IMR-90 (cell line): ENCODE measurements around the gene TCF20. TPM values are rescaled to one million over a fixed set of nuclear protein-coding genes. Genes with fewer than 3 reads are reported as not detected.

Experiments used
- ATAC-seq: fragments of 200-7000 bp; cut with Tn5 transposase; 2 replicates; pipeline ENCODE4 v1.9.1; 2020; ENCODE audit warnings: low read depth, mild to moderate bottlenecking, moderate library complexity
- BruUV-seq: library from RNA; stranded (reverse); fragments of 400-500 nt; replicated peaks from 2 replicates; lab custom pipeline; 2021; lab: Mats Ljungman, UMichigan
- CTCF ChIA-PET: fragments of 300-600 bp; formaldehyde crosslinking; extraction: SDS; loops from one replicate; lab custom pipeline; 2021; ENCODE audit warnings: antibody characterized with exemption; lab: Yijun Ruan, JAX
- POLR2A ChIA-PET: fragments of 300-600 bp; sonication (Branson Sonifier 250); formaldehyde crosslinking; loops from one replicate; lab custom pipeline; 2022; ENCODE audit warnings: antibody characterized with exemption; ENCODE audit not compliant: unreplicated experiment; lab: Charles Lee
- DNase-seq: peaks from one replicate; pipeline ENCODE4 v3.0.0; 2013
- H2AFZ ChIP-seq: replicated peaks from 2 replicates; pipeline ENCODE3; 2013; ENCODE audit warnings: low read length, mild to moderate bottlenecking; ENCODE audit not compliant: poor library complexity
- H2AK5ac ChIP-seq: 2 replicates; pipeline ENCODE4 v1.6.1; 2013; ENCODE audit warnings: low read depth, low read length, inconsistent platforms
- H2AK9ac ChIP-seq: replicated peaks from 2 replicates; pipeline ENCODE3; 2013; ENCODE audit warnings: mild to moderate bottlenecking, low read depth, low read length, moderate library complexity; ENCODE audit not compliant: poor library complexity
- H2BK120ac ChIP-seq: 2 replicates; pipeline ENCODE4 v1.6.1; 2013; ENCODE audit warnings: low read depth, low read length, inconsistent platforms
- H2BK15ac ChIP-seq: 3 replicates; pipeline ENCODE4 v1.6.1; 2013; ENCODE audit warnings: low read depth, low read length, inconsistent platforms
- H2BK20ac ChIP-seq: 2 replicates; pipeline ENCODE4 v1.6.1; 2013; ENCODE audit warnings: low read depth, mild to moderate bottlenecking, inconsistent platforms, low read length, moderate library complexity
- H2BK5ac ChIP-seq: 2 replicates; pipeline ENCODE4 v1.6.1; 2013; ENCODE audit warnings: mild to moderate bottlenecking, low read depth, low read length, inconsistent platforms; ENCODE audit not compliant: poor library complexity, severe bottlenecking
- H3K14ac ChIP-seq: replicated peaks from 2 replicates; pipeline ENCODE4 v1.6.1; 2013; ENCODE audit warnings: low read depth, low read length, inconsistent platforms
- H3K18ac ChIP-seq: 2 replicates; pipeline ENCODE4 v1.6.1; 2013; ENCODE audit warnings: low read depth, low read length, control low read depth
- H3K23ac ChIP-seq: 2 replicates; pipeline ENCODE4 v1.6.1; 2013; ENCODE audit warnings: low read depth, low read length, inconsistent platforms
- H3K27ac ChIP-seq: 2 replicates; pipeline ENCODE4 v1.5.1; 2013; ENCODE audit warnings: mild to moderate bottlenecking, control low read depth, low read length; ENCODE audit not compliant: insufficient read depth
- H3K27me3 ChIP-seq: 2 replicates; pipeline ENCODE4 v1.6.1; 2013; ENCODE audit warnings: low read length; ENCODE audit not compliant: control insufficient read depth, insufficient read depth
- H3K36me3 ChIP-seq: 2 replicates; pipeline ENCODE4 v1.6.1; 2013; ENCODE audit warnings: low read length, mixed read lengths; ENCODE audit not compliant: control insufficient read depth, insufficient read depth
- H3K4ac ChIP-seq: 2 replicates; pipeline ENCODE4 v1.6.1; 2013; ENCODE audit warnings: low read depth, low read length, inconsistent platforms
- H3K4me1 ChIP-seq: 2 replicates; pipeline ENCODE4 v1.6.1; 2013; ENCODE audit warnings: low read length, mixed read lengths; ENCODE audit not compliant: control insufficient read depth, insufficient read depth
- H3K4me2 ChIP-seq: 2 replicates; pipeline ENCODE4 v1.6.1; 2013; ENCODE audit warnings: low read depth, mild to moderate bottlenecking, control low read depth, low read length, moderate library complexity
- H3K4me3 ChIP-seq: 2 replicates; pipeline ENCODE4 v1.5.1; 2013; ENCODE audit warnings: low read depth, mild to moderate bottlenecking, control low read depth, low read length, moderate library complexity; ENCODE audit not compliant: insufficient read depth
- H3K56ac ChIP-seq: 2 replicates; pipeline ENCODE4 v1.6.1; 2013; ENCODE audit warnings: low read length, inconsistent platforms; ENCODE audit not compliant: insufficient read depth; ENCODE audit errors: extremely low read depth
- H3K79me1 ChIP-seq, 2 experiments: 2 replicates each; pipeline ENCODE4 v1.6.1; 2013; ENCODE audit warnings: low read length in 2 of 2, inconsistent platforms in 1 of 2, low read depth in 1 of 2
- H3K9ac ChIP-seq: 2 replicates; pipeline ENCODE4 v1.6.1; 2013; ENCODE audit warnings: low read depth, low read length, control low read depth
- H3K9me1 ChIP-seq: 2 replicates; pipeline ENCODE4 v1.6.1; 2013; ENCODE audit warnings: low read length, inconsistent platforms; ENCODE audit not compliant: insufficient read depth
- H3K9me3 ChIP-seq: 2 replicates; pipeline ENCODE4 v1.6.1; 2013; ENCODE audit warnings: low read length; ENCODE audit not compliant: control insufficient read depth, insufficient read depth
- H4K20me1 ChIP-seq: 2 replicates; pipeline ENCODE4 v1.6.1; 2013; ENCODE audit warnings: low read length, inconsistent platforms; ENCODE audit not compliant: insufficient read depth
- H4K5ac ChIP-seq: 2 replicates; pipeline ENCODE4 v1.6.1; 2013; ENCODE audit warnings: mild to moderate bottlenecking, low read depth, low read length, control low read depth
- H4K8ac ChIP-seq, 2 experiments: 2 replicates each; pipeline ENCODE4 v1.6.1; 2013; ENCODE audit warnings: low read depth in 2 of 2, low read length in 2 of 2, control low read depth in 1 of 2, inconsistent platforms in 1 of 2
- H4K91ac ChIP-seq: 2 replicates; pipeline ENCODE4 v1.6.1; 2013; ENCODE audit warnings: low read depth, low read length, inconsistent platforms; ENCODE audit not compliant: insufficient read depth
- CHD1 ChIP-seq: IDR thresholded peaks from 2 replicates; pipeline ENCODE4 v1.6.1; 2012; ENCODE audit warnings: low read depth, low read length, improper control_type of control experiment
- MAZ ChIP-seq: IDR thresholded peaks from 2 replicates; pipeline ENCODE4 v1.6.1; 2012; ENCODE audit warnings: low read depth, mild to moderate bottlenecking, low read length, improper control_type of control experiment, moderate library complexity, borderline replicate concordance
- RCOR1 ChIP-seq: IDR thresholded peaks from 2 replicates; pipeline ENCODE4 v1.6.1; 2012; ENCODE audit warnings: mild to moderate bottlenecking, low read length, improper control_type of control experiment; ENCODE audit not compliant: insufficient replicate concordance
- WGBS, 2 experiments: methylation state at CpG; one replicate each; pipeline versions ENCODE4 v1.1.5 to v1.1.7; 2013; ENCODE audit warnings: missing lambda C conversion rate in 2 of 2; ENCODE audit not compliant: insufficient read length in 1 of 2; ENCODE audit errors: extremely low coverage in 2 of 2; 5-methylcytosine and 5-hydroxymethylcytosine counted together
- dilution Hi-C: fragments of 300-500 bp; cut with HindIII; formaldehyde crosslinking; loops from one replicate; pipeline ENCODE4 v1.14.3; 2018; ENCODE audit warnings: low sequenced_read_pairs; ENCODE audit not compliant: unreplicated experiment
- in situ Hi-C: fragments of 300-500 bp; cut with MboI; formaldehyde crosslinking; loops from 3 replicates; pipeline ENCODE4 v1.14.3; 2019; ENCODE audit warnings: low sequenced_read_pairs, inconsistent platforms, mixed read lengths
- intact Hi-C: fragments of 100-400 bp; cut with micrococcal nuclease; formaldehyde crosslinking; loops from 2 replicates; pipeline ENCODE4 v1.10.0; 2022
- polyA plus RNA-seq, 3 experiments: library from polyadenylated mRNA; depleted of rRNA; stranded (reverse); fragments of >200 nt; gene quantifications; 2 replicates each; pipeline ENCODE4 v1.2.3, GENCODE V29; 2012; ENCODE audit warnings: low replicate concordance in 1 of 3
- total RNA-seq: library from RNA; depleted of rRNA; stranded (reverse); fragments of >200 nt; gene quantifications from 2 replicates; pipeline ENCODE4 v1.2.3, GENCODE V29; 2012
- TF ChIP-seq, protein P1 (sequence below): fragments of 150-350 bp; IDR thresholded peaks from 2 replicates; pipeline ENCODE4 v1.6.1; 2017; ENCODE audit warnings: mild to moderate bottlenecking, antibody characterized with exemption, low read length, low read depth
- TF ChIP-seq, protein P2 (sequence below): conservative IDR thresholded peaks from 2 replicates; pipeline ENCODE4 v1.5.1; 2012; ENCODE audit warnings: mild to moderate bottlenecking, low read depth, low read length, improper control_type of control experiment

TCF20 gene
- total and polyA plus RNA-seq, 2 of the 4 experiments (the other 2 are of a cell fraction): 8.9 to 23.7 TPM

DNA sequence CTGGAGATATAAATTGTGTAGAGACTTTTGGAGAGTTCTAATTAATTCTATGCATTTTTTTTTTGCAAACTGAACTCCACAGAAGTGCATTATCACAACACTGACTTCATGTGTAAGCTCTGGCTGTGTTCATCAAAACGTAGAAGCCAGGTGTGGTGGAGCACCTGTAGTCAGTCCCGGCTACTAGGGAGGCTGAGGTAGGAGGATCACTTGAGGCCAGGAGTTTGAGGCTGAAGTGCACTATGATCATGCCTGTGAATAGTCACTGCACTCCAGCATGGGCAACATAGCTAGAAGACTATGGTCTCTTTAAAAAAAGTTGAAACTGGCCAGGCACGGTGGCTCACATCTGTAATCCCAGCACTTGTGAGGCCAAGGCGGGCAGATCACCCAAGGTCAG lies 20.6 kb downstream of the TCF20 start:
- intact Hi-C loops (loop anchor here (10.0 kb wide), 1 partner anchor 155 kb away; the partner anchor contains the start of gene NDUFA6), dilution Hi-C loops (no loop called here), in situ Hi-C loops (no loop called here)
- ATAC-seq: no peak
- H2AFZ ChIP-seq: no peak overlapping the region
- no peak overlapping the region for H3K4me3 ChIP-seq
- CTCF ChIA-PET: interaction anchor here (0.7 kb wide), 1 partner anchor 11 kb away, joined by 4 read pairs; no protein-coding TSS in a partner anchor
- H3K18ac ChIP-seq: no peak overlapping the region
- no peak overlapping the region for H2AK5ac ChIP-seq
- H3K36me3 ChIP-seq: peaks cover 1% of the 10 kb centered on the region; the same call in 1 of the 2 replicates
- POLR2A ChIA-PET: no interaction called here
- no peak overlapping the region for H2BK120ac ChIP-seq
- H4K5ac ChIP-seq: no peak overlapping the region
- no peak overlapping the region for H3K4ac ChIP-seq
- no peak overlapping the region for H3K56ac ChIP-seq
- DNase-seq: no peak
- peaks cover 54 to 76% of the 10 kb centered on the region in 2 experiments for H3K79me1 ChIP-seq
- H3K4me2 ChIP-seq: no peak overlapping the region
- no peak overlapping the region for H3K23ac ChIP-seq
- H2BK15ac ChIP-seq: no peak overlapping the region
- TF ChIP-seq, protein P1, sequence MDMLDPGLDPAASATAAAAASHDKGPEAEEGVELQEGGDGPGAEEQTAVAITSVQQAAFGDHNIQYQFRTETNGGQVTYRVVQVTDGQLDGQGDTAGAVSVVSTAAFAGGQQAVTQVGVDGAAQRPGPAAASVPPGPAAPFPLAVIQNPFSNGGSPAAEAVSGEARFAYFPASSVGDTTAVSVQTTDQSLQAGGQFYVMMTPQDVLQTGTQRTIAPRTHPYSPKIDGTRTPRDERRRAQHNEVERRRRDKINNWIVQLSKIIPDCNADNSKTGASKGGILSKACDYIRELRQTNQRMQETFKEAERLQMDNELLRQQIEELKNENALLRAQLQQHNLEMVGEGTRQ: no peak
- TF ChIP-seq CHD1 (no peak), RCOR1 (no peak), MAZ (no peak)
- TF ChIP-seq, protein P2, sequence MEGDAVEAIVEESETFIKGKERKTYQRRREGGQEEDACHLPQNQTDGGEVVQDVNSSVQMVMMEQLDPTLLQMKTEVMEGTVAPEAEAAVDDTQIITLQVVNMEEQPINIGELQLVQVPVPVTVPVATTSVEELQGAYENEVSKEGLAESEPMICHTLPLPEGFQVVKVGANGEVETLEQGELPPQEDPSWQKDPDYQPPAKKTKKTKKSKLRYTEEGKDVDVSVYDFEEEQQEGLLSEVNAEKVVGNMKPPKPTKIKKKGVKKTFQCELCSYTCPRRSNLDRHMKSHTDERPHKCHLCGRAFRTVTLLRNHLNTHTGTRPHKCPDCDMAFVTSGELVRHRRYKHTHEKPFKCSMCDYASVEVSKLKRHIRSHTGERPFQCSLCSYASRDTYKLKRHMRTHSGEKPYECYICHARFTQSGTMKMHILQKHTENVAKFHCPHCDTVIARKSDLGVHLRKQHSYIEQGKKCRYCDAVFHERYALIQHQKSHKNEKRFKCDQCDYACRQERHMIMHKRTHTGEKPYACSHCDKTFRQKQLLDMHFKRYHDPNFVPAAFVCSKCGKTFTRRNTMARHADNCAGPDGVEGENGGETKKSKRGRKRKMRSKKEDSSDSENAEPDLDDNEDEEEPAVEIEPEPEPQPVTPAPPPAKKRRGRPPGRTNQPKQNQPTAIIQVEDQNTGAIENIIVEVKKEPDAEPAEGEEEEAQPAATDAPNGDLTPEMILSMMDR: no peak
- no peak overlapping the region for H3K9ac ChIP-seq
- peaks cover 55% of the 10 kb centered on the region for H4K20me1 ChIP-seq
- 83% methylated on average over 1 of the region's 4 CpGs; no CpG with 5 or more reads in 1 of the 2 experiments for WGBS, 2 experiments
- no peaks in the 10 kb centered on the region for H3K4me1 ChIP-seq
- H2BK20ac ChIP-seq: no peak overlapping the region
- no TSS peak for BruUV-seq
- no peaks in the 10 kb centered on the region for H3K27me3 ChIP-seq
- H4K8ac ChIP-seq: no peak overlapping the region
- H3K9me3 ChIP-seq: no peaks in the 10 kb centered on the region
- no peak overlapping the region for H2AK9ac ChIP-seq
- no peak overlapping the region for H4K91ac ChIP-seq
- H3K9me1 ChIP-seq: peaks cover 6% of the 10 kb centered on the region
- no peak overlapping the region for H3K14ac ChIP-seq
- no peak overlapping the region for H3K27ac ChIP-seq
- no peak overlapping the region for H2BK5ac ChIP-seq
